HepG2 (cell line): Measurements from ENCODE around the gene KCNK10. TPM values are rescaled to one million over a fixed set of nuclear protein-coding genes. Genes with fewer than 3 reads are reported as not detected.

Experiments used
- ATAC-seq: fragments of 200-7000 bp; cut with Tn5 transposase; 3 replicates; pipeline ENCODE4 v1.9.1; 2020; ENCODE audit warnings: mild to moderate bottlenecking, moderate library complexity
- BruUV-seq: library from RNA; stranded (reverse); fragments of 400-500 nt; replicated peaks from 2 replicates; lab custom pipeline; 2021; lab: Mats Ljungman, UMichigan
- CTCF ChIA-PET: fragments of 300-600 bp; formaldehyde crosslinking; extraction: SDS; loops from one replicate; lab custom pipeline; 2021; ENCODE audit warnings: low total read pairs, inconsistent platforms, low intra/inter-chr PET ratio; lab: Yijun Ruan, JAX
- POLR2A ChIA-PET: fragments of 350-600 bp; sonication (Branson Sonifier 250); formaldehyde crosslinking; loops from one replicate; lab custom pipeline; 2020; ENCODE audit warnings: antibody characterized with exemption, inconsistent platforms; lab: Yijun Ruan, JAX
- DNase-seq: peaks from one replicate; pipeline ENCODE4 v3.0.0-alpha.2; 2015; ENCODE audit warnings: low spot score
- FAIRE-seq: peaks from 3 replicates; lab custom pipeline; 2011; peaks lifted over from hg19 to GRCh38; lab: Jason Lieb, UNC
- H2AFZ ChIP-seq: one replicate; pipeline ENCODE4 v1.6.1; 2011; ENCODE audit warnings: low read length, inconsistent platforms
- H3K27ac ChIP-seq: fragments of 300-600 bp; 3 replicates; pipeline ENCODE4 v1.8.0; 2011; ENCODE audit warnings: mixed run types, mild to moderate bottlenecking, mixed read lengths, low read length, inconsistent platforms; ENCODE audit not compliant: insufficient read depth; ENCODE audit errors: extremely low read length
- H3K27me3 ChIP-seq, 2 experiments: fragments of 200-600 bp in 1 of 2; 2 replicates in 1 of 2; 3 replicates in 1 of 2; pipeline versions ENCODE4 v1.6.0 to v1.8.0; 2011; ENCODE audit warnings: low read length in 2 of 2, mild to moderate bottlenecking in 2 of 2, moderate library complexity in 2 of 2, inconsistent platforms in 1 of 2; ENCODE audit not compliant: insufficient read depth in 2 of 2, control insufficient read depth in 1 of 2
- H3K36me3 ChIP-seq, 2 experiments: fragments of 200-600 bp in 1 of 2; replicated peaks in 1 of 2; 2 replicates in 1 of 2; 3 replicates in 1 of 2; pipeline versions ENCODE4 v1.5.1 to v1.8.0; 2011; ENCODE audit warnings: low read length in 2 of 2, inconsistent platforms in 1 of 2; ENCODE audit not compliant: insufficient read depth in 2 of 2, control insufficient read depth in 1 of 2
- H3K4me1 ChIP-seq: 2 replicates; pipeline ENCODE4 v1.5.1; 2012; ENCODE audit warnings: low read length, inconsistent platforms; ENCODE audit not compliant: insufficient read depth
- H3K4me2 ChIP-seq: 2 replicates; pipeline ENCODE4 v1.6.0; 2011; ENCODE audit warnings: low read depth, low read length, inconsistent platforms
- H3K4me3 ChIP-seq, 3 experiments: fragments of 200-600 bp in 1 of 3; sonication (generic), shearing (Covaris generic) in 1 of 3; replicated peaks in 1 of 3; 2 replicates each; pipeline ENCODE4 v1.5.1; 2011 to 2016; ENCODE audit warnings: low read length in 3 of 3, inconsistent platforms in 2 of 3, low read depth in 2 of 3, mild to moderate bottlenecking in 2 of 3, control low read depth in 1 of 3, mixed read lengths in 1 of 3; ENCODE audit not compliant: insufficient read depth in 1 of 3
- H3K79me2 ChIP-seq: one replicate; pipeline ENCODE4 v1.6.1; 2011; ENCODE audit warnings: low read length, inconsistent platforms; ENCODE audit not compliant: insufficient read depth
- H3K9ac ChIP-seq: 2 replicates; pipeline ENCODE4 v1.6.0; 2011; ENCODE audit warnings: mild to moderate bottlenecking, low read depth, low read length, inconsistent platforms; ENCODE audit not compliant: insufficient read depth
- H3K9me3 ChIP-seq: 2 replicates; pipeline ENCODE4 v1.5.1; 2012; ENCODE audit warnings: mild to moderate bottlenecking, low read length
- H4K20me1 ChIP-seq: 2 replicates; pipeline ENCODE4 v1.6.0; 2011; ENCODE audit warnings: inconsistent platforms, mild to moderate bottlenecking, low read length, moderate library complexity; ENCODE audit not compliant: insufficient read depth
- AHR ChIP-seq: IDR thresholded peaks from 2 replicates; pipeline ENCODE4 v1.6.1; 2018; ENCODE audit warnings: missing genetic modification reagents, missing compliant biosample characterization
- CENPT ChIP-seq: sonication (generic); formaldehyde crosslinking; IDR thresholded peaks from 2 replicates; pipeline ENCODE4 v1.8.0; 2022; ENCODE audit warnings: low read depth, mild to moderate bottlenecking, moderate library complexity, missing genetic modification reagents
- CTCF ChIP-seq: sonication (generic); formaldehyde crosslinking; IDR thresholded peaks from 2 replicates; pipeline ENCODE4 v1.5.0; 2020; ENCODE audit warnings: mild to moderate bottlenecking, missing genetic modification reagents, moderate library complexity
- ISX ChIP-seq: sonication (generic); formaldehyde crosslinking; conservative IDR thresholded peaks from 2 replicates; pipeline ENCODE4 v1.5.0; 2020; ENCODE audit warnings: missing genetic modification reagents
- KAT7 ChIP-seq: IDR thresholded peaks from 2 replicates; pipeline ENCODE4 v1.6.1; 2018; ENCODE audit warnings: borderline replicate concordance, missing compliant biosample characterization
- MLLT10 ChIP-seq: sonication (generic); formaldehyde crosslinking; IDR thresholded peaks from 2 replicates; pipeline ENCODE4 v1.4.0; 2020; ENCODE audit warnings: missing genetic modification reagents
- NAIF1 ChIP-seq: sonication (generic); formaldehyde crosslinking; IDR thresholded peaks from 2 replicates; pipeline ENCODE4 v1.5.0; 2020; ENCODE audit warnings: mild to moderate bottlenecking, missing genetic modification reagents, borderline replicate concordance
- NFE2L1 ChIP-seq: sonication (generic); formaldehyde crosslinking; IDR thresholded peaks from 2 replicates; pipeline ENCODE4 v1.4.0; 2020; ENCODE audit warnings: missing genetic modification reagents, mild to moderate bottlenecking, borderline replicate concordance
- SIN3B ChIP-seq: fragments of 150-350 bp; IDR thresholded peaks from 2 replicates; pipeline ENCODE4 v1.6.1; 2014; ENCODE audit warnings: low read length
- THAP11 ChIP-seq: IDR thresholded peaks from 2 replicates; pipeline ENCODE4 v1.6.1; 2016; ENCODE audit warnings: missing biosample characterization, missing genetic modification reagents
- XBP1 ChIP-seq: sonication (generic); formaldehyde crosslinking; IDR thresholded peaks from 2 replicates; pipeline ENCODE4 v1.5.0; 2020; ENCODE audit warnings: missing genetic modification reagents
- ZMYM4 ChIP-seq: sonication (generic); formaldehyde crosslinking; IDR thresholded peaks from 2 replicates; pipeline ENCODE4 v1.8.1; 2023; ENCODE audit warnings: mild to moderate bottlenecking, missing genetic modification reagents
- ZNF10 ChIP-seq: sonication (generic); formaldehyde crosslinking; IDR thresholded peaks from 2 replicates; pipeline ENCODE4 v1.4.0; 2020; ENCODE audit warnings: mild to moderate bottlenecking, low read depth, missing genetic modification reagents, borderline replicate concordance
- ZNF253 ChIP-seq: sonication (generic); formaldehyde crosslinking; IDR thresholded peaks from 2 replicates; pipeline ENCODE4 v1.8.0; 2022; ENCODE audit warnings: mild to moderate bottlenecking, missing genetic modification reagents, borderline replicate concordance
- ZNF296 ChIP-seq: sonication (generic); formaldehyde crosslinking; conservative IDR thresholded peaks from 2 replicates; pipeline ENCODE4 v1.5.0; 2020; ENCODE audit warnings: mild to moderate bottlenecking, missing genetic modification reagents
- ZNF512B ChIP-seq: sonication (generic); formaldehyde crosslinking; IDR thresholded peaks from 2 replicates; pipeline ENCODE4 v1.5.1; 2020; ENCODE audit warnings: missing genetic modification reagents, mild to moderate bottlenecking, borderline replicate concordance
- ZNF652 ChIP-seq: IDR thresholded peaks from 2 replicates; pipeline ENCODE4 v1.6.1; 2016; ENCODE audit warnings: low read depth, borderline replicate concordance
- ZNF672 ChIP-seq: sonication (generic); formaldehyde crosslinking; IDR thresholded peaks from 2 replicates; pipeline ENCODE4 v1.8.1; 2022; ENCODE audit warnings: missing genetic modification reagents
- whole genome bisulfite sequencing: methylation state at CpG from one replicate; pipeline ENCODE4 v1.1.6; 2017; ENCODE audit warnings: low lambda C conversion rate; 5-methylcytosine and 5-hydroxymethylcytosine counted together
- in situ Hi-C: cut with HindIII; loops from 2 replicates; pipeline ENCODE4 v1.10.0; 2017; ENCODE audit warnings: low pct_unique_long_range_greater_than_20kb; ENCODE audit not compliant: extremely low pct_ligation_motif_present
- intact Hi-C: fragments of 100-400 bp; cut with micrococcal nuclease; formaldehyde crosslinking; loops from one replicate; pipeline ENCODE4 v1.10.0; 2022; ENCODE audit not compliant: unreplicated experiment
- polyA plus RNA-seq, 8 experiments: library from polyadenylated mRNA; depleted of rRNA in 3 of 8; stranded (reverse) in 7 of 8; unstranded in 1 of 8; fragments of >200 nt; fragmentation: Illumina TruSeq in 4 of 8; extraction: Trizol in 4 of 8; gene quantifications; 2 replicates each; pipeline versions ENCODE4 v1.2.1 to v1.2.3, GENCODE V29; 2011 to 2016; ENCODE audit warnings: low read depth in 4 of 8, missing spikeins in 1 of 8, mixed read lengths in 1 of 8; ENCODE audit not compliant: insufficient read depth in 1 of 8
- total RNA-seq, 5 experiments: library from RNA; depleted of rRNA; stranded (reverse); fragments of >200 nt; fragmentation: Illumina TruSeq; extraction: Trizol; gene quantifications; 2 replicates each; pipeline ENCODE4 v1.2.3, GENCODE V29; 2016; ENCODE audit warnings: low read depth in 1 of 5
- TF ChIP-seq, protein P1 (sequence below): sonication (generic); formaldehyde crosslinking; IDR thresholded peaks from 2 replicates; pipeline ENCODE4 v1.5.1; 2020; ENCODE audit warnings: missing genetic modification reagents, mild to moderate bottlenecking, borderline replicate concordance

The KCNK10 gene
- total and polyA plus RNA-seq, 2 of the 13 experiments (the other 11 are each of a cell fraction or from before 2014, with no cell fraction given) = not detected

GRCh38 chr14:88202286-88202685 lies 120.8 kb downstream of the KCNK10 start:
- no peaks in the 10 kb centered on the region for H3K36me3 ChIP-seq
- CTCF ChIA-PET = no interaction called here
- TF ChIP-seq ZNF10 (no peak), ZNF253 (CRISPR knock-in tag) (no peak), KAT7 (CRISPR knock-in tag) (no peak), CENPT (CRISPR knock-in tag) (no peak), AHR (CRISPR knock-in tag) (no peak), XBP1 (CRISPR knock-in tag) (no peak), ZNF296 (CRISPR knock-in tag) (no peak), NFE2L1 (CRISPR knock-in tag) (no peak), ZMYM4 (no peak), NAIF1 (CRISPR knock-in tag) (no peak), ZNF672 (no peak), MLLT10 (CRISPR knock-in tag) (no peak), THAP11 (no peak), SIN3B (no peak), ZNF652 (CRISPR knock-in tag) (no peak), ZNF512B (CRISPR knock-in tag) (no peak), ISX (no peak), CTCF (no peak)
- TF ChIP-seq, protein P1, sequence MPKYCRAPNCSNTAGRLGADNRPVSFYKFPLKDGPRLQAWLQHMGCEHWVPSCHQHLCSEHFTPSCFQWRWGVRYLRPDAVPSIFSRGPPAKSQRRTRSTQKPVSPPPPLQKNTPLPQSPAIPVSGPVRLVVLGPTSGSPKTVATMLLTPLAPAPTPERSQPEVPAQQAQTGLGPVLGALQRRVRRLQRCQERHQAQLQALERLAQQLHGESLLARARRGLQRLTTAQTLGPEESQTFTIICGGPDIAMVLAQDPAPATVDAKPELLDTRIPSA (CRISPR knock-in tag) = no peak
- ATAC-seq (no peak; the same call in 2 of the 3 replicates), FAIRE-seq (no peak), DNase-seq (no peak)
- H3K27ac ChIP-seq = no peak overlapping the region
- H2AFZ ChIP-seq = no peak overlapping the region
- 45% methylated on average over 4 of the region's 4 CpGs for WGBS
- peaks cover 0 to 4% of the 10 kb centered on the region in 2 experiments; a peak in 3 of 5 replicates for H3K27me3 ChIP-seq
- no peaks in the 10 kb centered on the region for H4K20me1 ChIP-seq
- in situ Hi-C loops (no loop called here), intact Hi-C loops (no loop called here)
- no peak overlapping the region for H3K9ac ChIP-seq
- no peak overlapping the region for H3K4me3 ChIP-seq
- no TSS peak for BruUV-seq
- POLR2A ChIA-PET = no interaction called here
- peaks cover 9% of the 10 kb centered on the region; the same call in 1 of the 2 replicates for H3K4me1 ChIP-seq
- H3K79me2 ChIP-seq = no peaks in the 10 kb centered on the region
- peak overlapping the region; percentile 14; the same call in 1 of the 2 replicates for H3K4me2 ChIP-seq
- H3K9me3 ChIP-seq = no peaks in the 10 kb centered on the region
